Measurements from ENCODE around the gene IFI16. TPM values are rescaled to one million over a fixed set of nuclear protein-coding genes. Genes with fewer than 3 reads are reported as not detected.

The IFI16 gene
- total and polyA plus RNA-seq, 2 of the 4 experiments (the other 2 are of a cell fraction): 45.0 to 65.3 TPM

GRCh38 chr1:159077120-159077961 is 67.6 kb downstream of the IFI16 start:
- no peak overlapping the region for H3K27ac ChIP-seq (ENCODE audit: insufficient read depth, low read length)

More at GRCh38 chr1:159077120-159077961, 67.6 kb downstream of the IFI16 start:
- no peak for DNase-seq
- H4K5ac ChIP-seq (ENCODE audit: low read depth, low read length): no peak overlapping the region
- H3K36me3 ChIP-seq (ENCODE audit: control insufficient read depth, insufficient read depth, low read length): no peaks in the 10 kb centered on the region
- no peak overlapping the region for H3K18ac ChIP-seq (ENCODE audit: low read depth, low read length)
- in situ Hi-C loops (cut with MboI; ENCODE audit: low sequenced_read_pairs): no loop called here
- H4K8ac ChIP-seq (ENCODE audit: low read depth in 2 of 2, low read length in 2 of 2): no peak overlapping the region
- dilution Hi-C loops (cut with HindIII; ENCODE audit: low sequenced_read_pairs, unreplicated experiment): no loop called here
- H2AFZ ChIP-seq (replicated peaks; ENCODE audit: low read length, poor library complexity): no peak overlapping the region
- no peak overlapping the region for H3K4me3 ChIP-seq (ENCODE audit: insufficient read depth, low read depth, low read length)
- no peaks in the 10 kb centered on the region for H3K9me1 ChIP-seq (ENCODE audit: insufficient read depth, low read length)
- no peak overlapping the region for H3K9ac ChIP-seq (ENCODE audit: low read depth, low read length)
- peaks cover 2% of the 10 kb centered on the region for H3K27me3 ChIP-seq (ENCODE audit: control insufficient read depth, insufficient read depth, low read length)
- no peak overlapping the region for H2BK120ac ChIP-seq (ENCODE audit: low read depth, low read length)
- H2BK15ac ChIP-seq (ENCODE audit: low read depth, low read length): no peak overlapping the region
- H3K14ac ChIP-seq (replicated peaks; ENCODE audit: low read depth, low read length): no peak overlapping the region
- H3K4me1 ChIP-seq (ENCODE audit: control insufficient read depth, insufficient read depth, low read length): no peaks in the 10 kb centered on the region
- H3K9me3 ChIP-seq (ENCODE audit: control insufficient read depth, insufficient read depth, low read length): no peaks in the 10 kb centered on the region
- no peak overlapping the region for H2AK9ac ChIP-seq (replicated peaks; ENCODE audit: low read depth, low read length, poor library complexity)
- 92% methylated on average over 2 of the region's 12 CpGs; no CpG with 5 or more reads in 1 of the 2 experiments for WGBS, 2 experiments (ENCODE audit: extremely low coverage in 2 of 2, insufficient read length in 1 of 2)
- H2AK5ac ChIP-seq (ENCODE audit: low read depth, low read length): no peak overlapping the region
- no peak overlapping the region for H3K4ac ChIP-seq (ENCODE audit: low read depth, low read length)
- no peak overlapping the region for H3K4me2 ChIP-seq (ENCODE audit: low read depth, low read length)
- no peak overlapping the region for H4K91ac ChIP-seq (ENCODE audit: insufficient read depth, low read depth, low read length)
- ChIA-PET POLR2A (ENCODE audit: unreplicated experiment) (no interaction called here), CTCF (interaction anchor here (0.8 kb wide), 1 partner anchor 144 kb away, joined by 4 read pairs; no protein-coding TSS in a partner anchor)
- BruUV-seq (replicated peaks): no TSS peak
- no peak overlapping the region for H2BK20ac ChIP-seq (ENCODE audit: low read depth, low read length)
- no peaks in the 10 kb centered on the region for H3K79me1 ChIP-seq (ENCODE audit: low read depth in 1 of 2, low read length in 2 of 2)
- H2BK5ac ChIP-seq (ENCODE audit: low read depth, low read length, poor library complexity, severe bottlenecking): no peak overlapping the region
- TF ChIP-seq MAZ (IDR thresholded peaks at IDR 0.05; ENCODE audit: borderline replicate concordance, low read depth, low read length): no peak
- no peak for TF ChIP-seq SMC3 (IDR thresholded peaks at IDR 0.05; ENCODE audit: low read depth, low read length)
- TF ChIP-seq MXI1 (IDR thresholded peaks at IDR 0.05; ENCODE audit: borderline replicate concordance, low read depth, low read length): no peak
- TF ChIP-seq USF2 (IDR thresholded peaks at IDR 0.05; ENCODE audit: low read depth, low read length): no peak
- no peak for TF ChIP-seq NFE2L2 (IDR thresholded peaks at IDR 0.05; ENCODE audit: low read depth, low read length)
- TF ChIP-seq, protein P1, sequence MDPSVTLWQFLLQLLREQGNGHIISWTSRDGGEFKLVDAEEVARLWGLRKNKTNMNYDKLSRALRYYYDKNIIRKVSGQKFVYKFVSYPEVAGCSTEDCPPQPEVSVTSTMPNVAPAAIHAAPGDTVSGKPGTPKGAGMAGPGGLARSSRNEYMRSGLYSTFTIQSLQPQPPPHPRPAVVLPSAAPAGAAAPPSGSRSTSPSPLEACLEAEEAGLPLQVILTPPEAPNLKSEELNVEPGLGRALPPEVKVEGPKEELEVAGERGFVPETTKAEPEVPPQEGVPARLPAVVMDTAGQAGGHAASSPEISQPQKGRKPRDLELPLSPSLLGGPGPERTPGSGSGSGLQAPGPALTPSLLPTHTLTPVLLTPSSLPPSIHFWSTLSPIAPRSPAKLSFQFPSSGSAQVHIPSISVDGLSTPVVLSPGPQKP (IDR thresholded peaks at IDR 0.05; ENCODE audit: borderline replicate concordance, low read depth, low read length): no peak
- ATAC-seq (ENCODE audit: low read depth): no peak
- no peaks in the 10 kb centered on the region for H4K20me1 ChIP-seq (ENCODE audit: insufficient read depth, low read length)
- no peak overlapping the region for H3K56ac ChIP-seq (ENCODE audit: extremely low read depth, insufficient read depth, low read length)
- intact Hi-C loops (cut with micrococcal nuclease): loop anchor here (10.0 kb wide), 2 partner anchors 283 to 553 kb away; no protein-coding TSS in a partner anchor
- H3K23ac ChIP-seq (ENCODE audit: low read depth, low read length): no peak overlapping the region
